A549 (cell line): ENCODE measurements around the gene DNAJC22. TPM values are rescaled to one million over a fixed set of nuclear protein-coding genes. Genes with fewer than 3 reads are reported as not detected.

Experiments
- ATAC-seq, 2 experiments: fragments of 200-7000 bp in 1 of 2; fragments of >200 bp in 1 of 2; cut with Nextera tagmentation in 1 of 2; cut with Tn5 transposase in 1 of 2; 3 replicates each; pipeline versions ENCODE4 v1.8.0 to v1.9.1; 2018 to 2020; ENCODE audit warnings: mild to moderate bottlenecking in 1 of 2, moderate library complexity in 1 of 2
- CTCF ChIA-PET: fragments of 300-600 bp; sonication (Branson Sonifier 250); formaldehyde crosslinking; extraction: SDS; loops from one replicate; lab custom pipeline; 2021; ENCODE audit warnings: antibody characterized with exemption, inconsistent platforms; lab: Yijun Ruan, JAX
- POLR2A ChIA-PET: fragments of 350-600 bp; formaldehyde crosslinking; extraction: SDS; loops from one replicate; lab custom pipeline; 2021; ENCODE audit warnings: antibody characterized with exemption, inconsistent platforms; lab: Yijun Ruan, JAX
- DNase-seq, 2 experiments: peaks; one replicate each; pipeline versions ENCODE4 v3.0.0 to v3.0.0-alpha.2; 2011 to 2016; ENCODE audit warnings: low read depth in 1 of 2, low spot score in 1 of 2
- FAIRE-seq: peaks from 2 replicates; lab custom pipeline; 2011; peaks lifted over from hg19 to GRCh38; lab: Jason Lieb, UNC
- H3K27ac ChIP-seq, 2 experiments: fragments of >200 bp; sonication (Bioruptor Twin); formaldehyde crosslinking; 3 replicates each; pipeline ENCODE4 v1.5.1; 2016 to 2017
- H3K4me1 ChIP-seq: fragments of >200 bp; sonication (Bioruptor Twin); formaldehyde crosslinking; 3 replicates; pipeline ENCODE4 v1.6.1; 2016
- H3K4me2 ChIP-seq: fragments of >200 bp; sonication (Bioruptor Twin); formaldehyde crosslinking; 3 replicates; pipeline ENCODE4 v1.6.1; 2016
- H3K4me3 ChIP-seq: fragments of >200 bp; sonication (Bioruptor Twin); formaldehyde crosslinking; 3 replicates; pipeline ENCODE4 v1.5.1; 2016
- H3K9me3 ChIP-seq: fragments of >200 bp; sonication (Bioruptor Twin); formaldehyde crosslinking; 3 replicates; pipeline ENCODE4 v1.6.1; 2016
- BHLHE40 ChIP-seq: IDR thresholded peaks from 2 replicates; pipeline ENCODE4 v1.6.1; 2012; ENCODE audit warnings: low read depth, low read length, inconsistent platforms
- CBX2 ChIP-seq: fragments of 200-600 bp; sonication (generic); IDR thresholded peaks from 2 replicates; pipeline ENCODE4 v1.6.1; 2016; ENCODE audit warnings: low read depth, mild to moderate bottlenecking, borderline replicate concordance
- CBX8 ChIP-seq: fragments of 200-600 bp; sonication (generic); IDR thresholded peaks from 2 replicates; pipeline ENCODE4 v1.6.1; 2016
- CHD2 ChIP-seq: fragments of 150-350 bp; IDR thresholded peaks from 2 replicates; pipeline ENCODE4 v1.6.1; 2014; ENCODE audit warnings: low read length; ENCODE audit not compliant: partially characterized antibody
- CTCF ChIP-seq: fragments of >200 bp; sonication (Bioruptor Twin); formaldehyde crosslinking; IDR thresholded peaks from 3 replicates; pipeline ENCODE4 v1.5.1; 2016
- E2F6 ChIP-seq: IDR thresholded peaks from 2 replicates; pipeline ENCODE4 v1.6.1; 2012; ENCODE audit warnings: low read depth, borderline replicate concordance
- EHF ChIP-seq: fragments of 250-450 bp; sonication (Bioruptor Pico); IDR thresholded peaks from 2 replicates; pipeline ENCODE4 v1.5.0; 2020; ENCODE audit warnings: mild to moderate bottlenecking
- EHMT2 ChIP-seq: fragments of 200-600 bp; sonication (generic); IDR thresholded peaks from 2 replicates; pipeline ENCODE4 v1.6.1; 2016; ENCODE audit warnings: antibody characterized with exemption, low read depth, mild to moderate bottlenecking, moderate library complexity
- ELK1 ChIP-seq: fragments of 150-350 bp; IDR thresholded peaks from 2 replicates; pipeline ENCODE4 v1.6.1; 2014; ENCODE audit warnings: low read depth, mild to moderate bottlenecking, low read length
- EP300 ChIP-seq, 2 experiments: fragments of >200 bp; sonication (Bioruptor Twin); formaldehyde crosslinking; IDR thresholded peaks; 2 replicates in 1 of 2; 3 replicates in 1 of 2; pipeline ENCODE4 v1.6.1; 2016 to 2017
- FOSB ChIP-seq: fragments of 250-450 bp; sonication (Bioruptor Pico); IDR thresholded peaks from 2 replicates; pipeline ENCODE4 v1.5.0; 2020; ENCODE audit warnings: mild to moderate bottlenecking, moderate library complexity
- HDAC2 ChIP-seq: fragments of 200-600 bp; sonication (generic); IDR thresholded peaks from 2 replicates; pipeline ENCODE4 v1.6.1; 2016
- HEYL ChIP-seq: fragments of 250-450 bp; sonication (Bioruptor Pico); IDR thresholded peaks from 2 replicates; pipeline ENCODE4 v1.8.0; 2021; ENCODE audit warnings: mild to moderate bottlenecking, moderate library complexity
- HOXA7 ChIP-seq: fragments of 250-450 bp; sonication (Bioruptor Pico); IDR thresholded peaks from 2 replicates; pipeline ENCODE4 v1.5.0; 2020; ENCODE audit warnings: mild to moderate bottlenecking, moderate library complexity
- HOXB13 ChIP-seq: fragments of 250-450 bp; sonication (Bioruptor Pico); IDR thresholded peaks from 2 replicates; pipeline ENCODE4 v1.5.0; 2020; ENCODE audit warnings: low read depth, mild to moderate bottlenecking, moderate library complexity
- HOXB5 ChIP-seq: fragments of 250-450 bp; sonication (Bioruptor Pico); IDR thresholded peaks from 2 replicates; pipeline ENCODE4 v1.5.0; 2020; ENCODE audit warnings: mild to moderate bottlenecking, moderate library complexity
- MYC ChIP-seq: IDR thresholded peaks from 2 replicates; pipeline ENCODE4 v1.6.1; 2012; ENCODE audit warnings: mild to moderate bottlenecking, inconsistent platforms, low read length, improper control_type of control experiment, borderline replicate concordance
- NFE2L2 ChIP-seq: fragments of 150-350 bp; conservative IDR thresholded peaks from 2 replicates; pipeline ENCODE4 v1.6.1; 2014; ENCODE audit warnings: low read length
- NPAS2 ChIP-seq: fragments of 250-450 bp; sonication (Bioruptor Pico); IDR thresholded peaks from 2 replicates; pipeline ENCODE4 v1.8.0; 2022; ENCODE audit warnings: mild to moderate bottlenecking, moderate library complexity, borderline replicate concordance
- PHF8 ChIP-seq: fragments of 200-600 bp; sonication (generic); IDR thresholded peaks from 2 replicates; pipeline ENCODE4 v1.6.1; 2016; ENCODE audit warnings: low read depth, mild to moderate bottlenecking, antibody characterized with exemption, moderate library complexity, borderline replicate concordance
- POLR2A ChIP-seq: IDR thresholded peaks from 2 replicates; pipeline ENCODE4 v1.6.1; 2012; ENCODE audit warnings: mild to moderate bottlenecking, low read length
- RAD21 ChIP-seq, 2 experiments: fragments of >200 bp in 1 of 2; sonication (Bioruptor Twin) in 1 of 2; formaldehyde crosslinking in 1 of 2; IDR thresholded peaks in 1 of 2; conservative IDR thresholded peaks in 1 of 2; 2 replicates in 1 of 2; 3 replicates in 1 of 2; pipeline ENCODE4 v1.6.1; 2012 to 2018; ENCODE audit warnings: inconsistent platforms in 1 of 2
- RCOR1 ChIP-seq: fragments of 150-350 bp; IDR thresholded peaks from 2 replicates; pipeline ENCODE4 v1.6.1; 2014; ENCODE audit warnings: antibody characterized with exemption, low read length, low read depth
- RFX5 ChIP-seq: fragments of 450-650 bp; IDR thresholded peaks from 2 replicates; pipeline ENCODE4 v1.7.1; 2014; ENCODE audit warnings: antibody characterized with exemption, mild to moderate bottlenecking, moderate library complexity
- RNF2 ChIP-seq: fragments of 200-600 bp; sonication (generic); IDR thresholded peaks from 2 replicates; pipeline ENCODE4 v1.6.1; 2016; ENCODE audit warnings: low read depth, mild to moderate bottlenecking, antibody characterized with exemption, moderate library complexity, borderline replicate concordance
- SMC3 ChIP-seq: fragments of >200 bp; sonication (Bioruptor Twin); formaldehyde crosslinking; IDR thresholded peaks from 3 replicates; pipeline ENCODE4 v1.6.1; 2018; ENCODE audit warnings: inconsistent platforms
- SREBF2 ChIP-seq: fragments of 450-650 bp; IDR thresholded peaks from 2 replicates; pipeline ENCODE4 v1.6.1; 2014; ENCODE audit warnings: mild to moderate bottlenecking, moderate library complexity
- TFCP2L1 ChIP-seq: fragments of 250-450 bp; sonication (Bioruptor Pico); IDR thresholded peaks from 2 replicates; pipeline ENCODE4 v1.5.0; 2021; ENCODE audit warnings: mild to moderate bottlenecking
- TP53 ChIP-seq: fragments of 250-450 bp; sonication (Bioruptor Pico); IDR thresholded peaks from 2 replicates; pipeline ENCODE4 v1.5.0; 2021; ENCODE audit warnings: mild to moderate bottlenecking, moderate library complexity
- ZC3H11A ChIP-seq: fragments of 450-650 bp; IDR thresholded peaks from 2 replicates; pipeline ENCODE4 v1.6.1; 2014; ENCODE audit warnings: antibody characterized with exemption, mild to moderate bottlenecking
- WGBS: methylation state at CpG from one replicate; pipeline ENCODE4 v1.1.6; 2017; ENCODE audit errors: missing lambda C conversion rate; 5-methylcytosine and 5-hydroxymethylcytosine counted together
- polyA plus RNA-seq, 4 experiments: library from polyadenylated mRNA; depleted of rRNA in 3 of 4; stranded (reverse); fragments of >200 nt; fragmentation: RNase III in 1 of 4; extraction: RNeasy Plus Mini Kit Qiagen cat#74134 plus additional on column Dnase treatment in 1 of 4; gene quantifications; 2 replicates in 3 of 4; 3 replicates in 1 of 4; pipeline ENCODE4 v1.2.3, GENCODE V29; 2011 to 2017
- TF ChIP-seq, protein P1 (sequence below): fragments of >200 bp; sonication (Bioruptor Twin); formaldehyde crosslinking; IDR thresholded peaks from 3 replicates; pipeline ENCODE4 v1.6.1; 2016
- TF ChIP-seq, protein P2 (sequence below): IDR thresholded peaks from 2 replicates; pipeline ENCODE4 v1.6.1; 2012

DNAJC22 gene
- polyA plus RNA-seq, 2 of the 4 experiments (the other 2 are of a cell fraction): 22.6 to 35.5 TPM

- DNase-seq: no peak
- Histone ChIP-seq H3K4me3 (no peak overlapping the region), H3K27ac (no peak overlapping the region), H3K4me1 (peaks cover 13% of the 10 kb centered on the region; the same call in 2 of the 3 replicates), H3K9me3 (no peaks in the 10 kb centered on the region), H3K4me2 (no peak overlapping the region)
- ATAC-seq: no peak
- WGBS: 94% methylated on average over 2 of the region's 2 CpGs
- FAIRE-seq: no peak
- no peak for TF ChIP-seq TP53
- TF ChIP-seq POLR2A: no peak
- no peak for TF ChIP-seq ELK1
- no peak for TF ChIP-seq NFE2L2
- TF ChIP-seq SMC3: no peak
- TF ChIP-seq NPAS2 (CRISPR knock-in tag): no peak
- TF ChIP-seq RCOR1: no peak
- no peak for TF ChIP-seq RAD21 (conservative IDR thresholded peaks at IDR 0.05 in 1 of 2, IDR thresholded peaks at IDR 0.05 in 1 of 2)
- no peak for TF ChIP-seq HOXB5 (CRISPR knock-in tag)
- TF ChIP-seq PHF8: no peak
- no peak for TF ChIP-seq HOXA7
- TF ChIP-seq E2F6: no peak
- no peak for TF ChIP-seq HDAC2
- TF ChIP-seq BHLHE40: no peak
- TF ChIP-seq CBX8: no peak
- TF ChIP-seq CBX2: no peak
- ChIA-PET POLR2A (no interaction called here), CTCF (interaction anchor here (1.7 to 6.5 kb wide), 2 partner anchors 9 to 20 kb away, joined by 6 to 104 read pairs; partner anchors contain the start of genes C1QL4 and DNAJC22)
Observed at GRCh38 chr12:49327887-49328286, 18.8 kb upstream of the DNAJC22 start.

DNA sequence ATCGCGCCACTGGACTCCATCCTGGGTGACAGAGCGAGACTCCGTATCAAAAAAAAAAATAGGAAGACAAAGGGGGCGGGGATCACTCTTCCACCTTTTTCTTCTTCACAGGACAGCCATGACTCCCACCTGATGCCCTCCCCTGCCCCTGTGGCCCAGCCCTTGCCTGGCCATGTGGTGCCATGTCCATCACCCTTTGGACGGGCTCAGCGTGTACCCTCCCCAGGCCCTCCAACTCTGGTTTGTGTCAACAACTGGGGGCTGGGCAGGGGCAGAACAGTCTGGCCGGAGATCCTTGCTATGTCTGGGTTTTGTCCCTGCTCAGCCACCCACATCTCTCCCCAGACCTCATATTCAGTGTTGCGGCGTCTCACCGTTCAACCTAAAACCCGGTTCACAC, 17.9 kb upstream of the DNAJC22 start:
- ChIA-PET CTCF (interaction anchor here (0.6 to 6.5 kb wide), 7 partner anchors 8 to 39 kb away, joined by 5 to 144 read pairs (median 58); partner anchors contain the start of genes C1QL4, DNAJC22 and PRPH), POLR2A (no interaction called here)
- DNase-seq (no peak), FAIRE-seq (no peak), ATAC-seq (no peak)
- 94% methylated on average over 12 of the region's 12 CpGs for WGBS
- peaks cover 12% of the 10 kb centered on the region; the same call in 2 of the 3 replicates for H3K4me1 ChIP-seq
- H3K4me2 ChIP-seq: no peak overlapping the region
- no peak overlapping the region for H3K27ac ChIP-seq
- no peaks in the 10 kb centered on the region for H3K9me3 ChIP-seq
- H3K4me3 ChIP-seq: no peak overlapping the region
- TF ChIP-seq HOXB13 (CRISPR knock-in tag): no peak
- no peak for TF ChIP-seq FOSB (CRISPR knock-in tag)
- TF ChIP-seq NPAS2 (CRISPR knock-in tag): no peak
- no peak for TF ChIP-seq RFX5
- no peak for TF ChIP-seq MYC
- TF ChIP-seq PHF8: no peak
- TF ChIP-seq CTCF: no peak
- no peak for TF ChIP-seq RCOR1
- no peak for TF ChIP-seq TFCP2L1 (CRISPR knock-in tag)
- no peak for TF ChIP-seq EHMT2
- TF ChIP-seq, protein P1, sequence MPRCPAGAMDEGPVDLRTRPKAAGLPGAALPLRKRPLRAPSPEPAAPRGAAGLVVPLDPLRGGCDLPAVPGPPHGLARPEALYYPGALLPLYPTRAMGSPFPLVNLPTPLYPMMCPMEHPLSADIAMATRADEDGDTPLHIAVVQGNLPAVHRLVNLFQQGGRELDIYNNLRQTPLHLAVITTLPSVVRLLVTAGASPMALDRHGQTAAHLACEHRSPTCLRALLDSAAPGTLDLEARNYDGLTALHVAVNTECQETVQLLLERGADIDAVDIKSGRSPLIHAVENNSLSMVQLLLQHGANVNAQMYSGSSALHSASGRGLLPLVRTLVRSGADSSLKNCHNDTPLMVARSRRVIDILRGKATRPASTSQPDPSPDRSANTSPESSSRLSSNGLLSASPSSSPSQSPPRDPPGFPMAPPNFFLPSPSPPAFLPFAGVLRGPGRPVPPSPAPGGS: no peak
- TF ChIP-seq, protein P2, sequence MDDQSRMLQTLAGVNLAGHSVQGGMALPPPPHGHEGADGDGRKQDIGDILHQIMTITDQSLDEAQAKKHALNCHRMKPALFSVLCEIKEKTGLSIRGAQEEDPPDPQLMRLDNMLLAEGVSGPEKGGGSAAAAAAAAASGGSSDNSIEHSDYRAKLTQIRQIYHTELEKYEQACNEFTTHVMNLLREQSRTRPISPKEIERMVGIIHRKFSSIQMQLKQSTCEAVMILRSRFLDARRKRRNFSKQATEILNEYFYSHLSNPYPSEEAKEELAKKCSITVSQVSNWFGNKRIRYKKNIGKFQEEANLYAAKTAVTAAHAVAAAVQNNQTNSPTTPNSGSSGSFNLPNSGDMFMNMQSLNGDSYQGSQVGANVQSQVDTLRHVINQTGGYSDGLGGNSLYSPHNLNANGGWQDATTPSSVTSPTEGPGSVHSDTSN: no peak
- TF ChIP-seq RNF2: no peak
- no peak for TF ChIP-seq EHF (CRISPR knock-in tag)
- TF ChIP-seq EP300 (IDR thresholded peaks at IDR 0.05): no peak
- TF ChIP-seq CHD2: no peak
- TF ChIP-seq HEYL (CRISPR knock-in tag): no peak
- no peak for TF ChIP-seq SREBF2
- no peak for TF ChIP-seq ZC3H11A
